Neural crest cell (in vitro differentiated cells): ENCODE results near the gene FLNC. TPM values are rescaled to one million over a fixed set of nuclear protein-coding genes. Genes with fewer than 3 reads are reported as not detected.

Source experiments
- DNase-seq: peaks from one replicate; pipeline ENCODE4 v3.0.0; 2021; ENCODE audit warnings: low read depth, mixed read lengths, low spot score
- H3K27ac Mint-ChIP-seq: one replicate; pipeline ENCODE4 v1.8.0; 2021; ENCODE audit warnings: mild to moderate bottlenecking, mixed read lengths; ENCODE audit not compliant: unreplicated experiment
- H3K27me3 Mint-ChIP-seq: 2 replicates; pipeline ENCODE4 v1.8.0; 2021; ENCODE audit warnings: low read depth, mild to moderate bottlenecking, mixed read lengths
- H3K36me3 Mint-ChIP-seq: 2 replicates; pipeline ENCODE4 v1.8.0; 2021; ENCODE audit warnings: low read depth, mild to moderate bottlenecking, mixed read lengths
- H3K4me1 Mint-ChIP-seq: 2 replicates; pipeline ENCODE4 v1.8.0; 2021; ENCODE audit warnings: mixed read lengths
- H3K4me3 Mint-ChIP-seq: one replicate; pipeline ENCODE4 v1.8.0; 2021; ENCODE audit warnings: mild to moderate bottlenecking, mixed read lengths
- H3K9me3 Mint-ChIP-seq: 2 replicates; pipeline ENCODE4 v1.8.0; 2021; ENCODE audit warnings: mixed read lengths
- CTCF ChIP-seq: fragments of 200-600 bp; sonication (generic); conservative IDR thresholded peaks from 2 replicates; pipeline ENCODE4 v1.5.0; 2021; ENCODE audit warnings: antibody characterized with exemption, mild to moderate bottlenecking
- total RNA-seq: library from RNA; stranded (reverse); gene quantifications from 2 replicates; pipeline ENCODE4 v1.2.1, GENCODE V29; 2021

FLNC gene
- total RNA-seq, 1 donor from 2014 or later = 5.6 TPM

- no peaks in the 10 kb centered on the region for H3K36me3 Mint-ChIP-seq
- H3K4me3 Mint-ChIP-seq = no peak overlapping the region
- no peak for DNase-seq
These were observed 61.1 kb downstream of the FLNC start for GRCh38 chr7:128891110-128891941.

GRCh38 chr7:128891942-128892269 lies 61.7 kb downstream of the FLNC start:
- H3K27me3 Mint-ChIP-seq = peaks cover 14% of the 10 kb centered on the region
- no peak overlapping the region for H3K4me3 Mint-ChIP-seq
- H3K4me1 Mint-ChIP-seq = no peaks in the 10 kb centered on the region
- DNase-seq = no peak
- H3K27ac Mint-ChIP-seq = no peak overlapping the region
- H3K9me3 Mint-ChIP-seq = no peaks in the 10 kb centered on the region
- H3K36me3 Mint-ChIP-seq = no peaks in the 10 kb centered on the region
- no peak for TF ChIP-seq CTCF

More at GRCh38 chr7:128891110-128891941, 61.1 kb downstream of the FLNC start:
- Mint-ChIP-seq H3K27me3 (peaks cover 12% of the 10 kb centered on the region), H3K9me3 (no peaks in the 10 kb centered on the region), H3K27ac (no peak overlapping the region), H3K4me1 (no peaks in the 10 kb centered on the region)
- no peak for TF ChIP-seq CTCF

GRCh38 chr7:128892521-128893250 lies 62.5 kb downstream of the FLNC start:
- Mint-ChIP-seq H3K27ac (no peak overlapping the region), H3K36me3 (no peaks in the 10 kb centered on the region), H3K4me1 (no peaks in the 10 kb centered on the region), H3K27me3 (peaks cover 15% of the 10 kb centered on the region), H3K9me3 (no peaks in the 10 kb centered on the region), H3K4me3 (no peak overlapping the region)
- no peak for DNase-seq
- no peak for TF ChIP-seq CTCF

GRCh38 chr7:128893251-128894100 lies 63.3 kb downstream of the FLNC start:
- Mint-ChIP-seq H3K27ac (no peak overlapping the region), H3K36me3 (peaks cover 2% of the 10 kb centered on the region), H3K4me3 (no peak overlapping the region), H3K4me1 (no peaks in the 10 kb centered on the region), H3K9me3 (peaks cover 3% of the 10 kb centered on the region), H3K27me3 (peaks cover 17% of the 10 kb centered on the region)
- no peak for DNase-seq
- TF ChIP-seq CTCF = no peak

GRCh38 chr7:128894101-128894440 lies 63.9 kb downstream of the FLNC start:
- H3K4me3 Mint-ChIP-seq = no peak overlapping the region
- TF ChIP-seq CTCF = no peak
- H3K4me1 Mint-ChIP-seq = no peaks in the 10 kb centered on the region
- H3K27me3 Mint-ChIP-seq = peaks cover 18% of the 10 kb centered on the region
- peaks cover 4% of the 10 kb centered on the region for H3K9me3 Mint-ChIP-seq
- DNase-seq = no peak
- no peak overlapping the region for H3K27ac Mint-ChIP-seq
- H3K36me3 Mint-ChIP-seq = peaks cover 3% of the 10 kb centered on the region
